Measurements from ENCODE around the gene STK25.

DNA sequence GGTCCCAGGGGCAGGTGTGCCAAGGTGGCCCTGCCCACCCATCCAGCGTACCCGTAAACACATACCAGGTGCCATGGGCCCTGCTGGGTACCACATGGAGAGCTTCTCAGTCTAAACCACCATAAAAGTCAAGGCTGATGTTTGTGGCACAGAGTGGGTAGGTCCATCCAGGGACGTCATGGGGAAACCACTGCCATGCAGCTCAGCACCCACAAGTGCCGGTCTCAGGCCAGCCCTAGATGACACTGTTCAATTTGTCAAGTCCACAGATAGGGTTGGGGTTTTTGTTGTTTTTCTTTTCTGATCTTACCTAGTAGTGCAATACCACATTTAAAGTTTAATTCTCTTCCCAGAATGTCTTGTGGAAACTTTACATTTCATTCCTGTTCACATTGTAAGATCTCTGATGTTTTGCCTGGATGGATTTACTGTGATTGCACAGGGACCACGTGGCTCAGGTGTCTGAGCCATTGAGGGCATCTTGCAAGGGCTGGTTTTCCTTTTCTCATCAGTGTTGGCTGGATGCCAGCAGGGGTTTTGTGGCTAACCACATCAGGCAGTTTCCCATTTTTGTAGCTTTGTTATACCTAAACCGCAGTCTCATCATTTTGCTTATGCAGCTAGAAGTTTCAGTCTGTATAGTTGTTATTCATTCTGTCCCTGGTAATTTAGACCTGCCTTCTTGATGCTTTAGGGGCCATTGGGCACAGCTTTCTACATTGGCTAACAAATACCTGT is 64.7 kb downstream of the STK25 start:
- TF ChIP-seq, protein P1, sequence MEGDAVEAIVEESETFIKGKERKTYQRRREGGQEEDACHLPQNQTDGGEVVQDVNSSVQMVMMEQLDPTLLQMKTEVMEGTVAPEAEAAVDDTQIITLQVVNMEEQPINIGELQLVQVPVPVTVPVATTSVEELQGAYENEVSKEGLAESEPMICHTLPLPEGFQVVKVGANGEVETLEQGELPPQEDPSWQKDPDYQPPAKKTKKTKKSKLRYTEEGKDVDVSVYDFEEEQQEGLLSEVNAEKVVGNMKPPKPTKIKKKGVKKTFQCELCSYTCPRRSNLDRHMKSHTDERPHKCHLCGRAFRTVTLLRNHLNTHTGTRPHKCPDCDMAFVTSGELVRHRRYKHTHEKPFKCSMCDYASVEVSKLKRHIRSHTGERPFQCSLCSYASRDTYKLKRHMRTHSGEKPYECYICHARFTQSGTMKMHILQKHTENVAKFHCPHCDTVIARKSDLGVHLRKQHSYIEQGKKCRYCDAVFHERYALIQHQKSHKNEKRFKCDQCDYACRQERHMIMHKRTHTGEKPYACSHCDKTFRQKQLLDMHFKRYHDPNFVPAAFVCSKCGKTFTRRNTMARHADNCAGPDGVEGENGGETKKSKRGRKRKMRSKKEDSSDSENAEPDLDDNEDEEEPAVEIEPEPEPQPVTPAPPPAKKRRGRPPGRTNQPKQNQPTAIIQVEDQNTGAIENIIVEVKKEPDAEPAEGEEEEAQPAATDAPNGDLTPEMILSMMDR (IDR thresholded peaks at IDR 0.05; ENCODE audit: low read length): no peak
- no peak for TF ChIP-seq EZH2phosphoT487 (IDR thresholded peaks at IDR 0.05; ENCODE audit: low read length)
